Metanephros (tissue), 2 donors: ENCODE results near the gene AGFG2. TPM values are rescaled to one million over a fixed set of nuclear protein-coding genes. Genes with fewer than 3 reads are reported as not detected.

Experiments
- small RNA-seq: library from RNA; depleted of rRNA; stranded (forward); fragments of <200 nt; gene quantifications from one replicate; pipeline ENCODE3, GENCODE V24; 2014; ENCODE audit warnings: low replicate concordance
- total RNA-seq: library from RNA; depleted of rRNA; stranded (reverse); fragments of >200 nt; gene quantifications from one replicate; pipeline ENCODE4 v1.2.3, GENCODE V29; 2014

AGFG2 gene
- total RNA-seq = 13.9 TPM

GRCh38 chr7:100538654-100539435 is at the start of gene AGFG2:
AGFG2 (plus strand) TSS chr7:100539203; CDS start chr7:100539347, 144 bp downstream.

GRCh38 chr7:100573691-100574361 is 34.8 kb downstream of the AGFG2 start, which contains the start of gene SAP25:
SAP25 (minus strand) TSS chr7:100573900; CDS start chr7:100573742, 158 bp downstream.

GRCh38 chr7:100585511-100586265 is 46.7 kb downstream of the AGFG2 start, which contains the start of gene LRCH4:
LRCH4 (minus strand) TSS chr7:100586129; CDS start chr7:100586100, 29 bp downstream.

GRCh38 chr7:100586266-100587025 is 47.4 kb downstream of the AGFG2 start, which contains the start of gene FBXO24:
FBXO24 (plus strand) TSS chr7:100586328; CDS start chr7:100586626, 298 bp downstream.

GRCh38 chr7:100611983-100612729 is 73.2 kb downstream of the AGFG2 start, which contains the start of gene MOSPD3:
MOSPD3 (plus strand) TSS chr7:100612540; CDS start chr7:100612792, 252 bp downstream.

Small RNAs within 50 kb of the gene (small RNA-seq; reads per million reads assigned to genes)
- gene RN7SL416P (not detected), gene SAP25 (not detected)

Other genes with a start within 250 kb of the AGFG2 start
- gene SPDYE3, start 231.5 kb upstream of the AGFG2 start, total RNA-seq = not detected
- 39.7 TPM for gene PILRB, start 181.1 kb upstream of the AGFG2 start, total RNA-seq
- 6.1 TPM for gene PILRA, start 165.7 kb upstream of the AGFG2 start, total RNA-seq
- gene ZCWPW1, start 110.5 kb upstream of the AGFG2 start, total RNA-seq = 2.0 TPM
- 42.0 TPM for gene MEPCE, start 109.4 kb upstream of the AGFG2 start, total RNA-seq
- gene PPP1R35, start 102.7 kb upstream of the AGFG2 start, total RNA-seq = 20.1 TPM
- 0.58 TPM for gene SPACDR, start 74.9 kb upstream of the AGFG2 start, total RNA-seq
- gene TSC22D4, start 60.0 kb upstream of the AGFG2 start, total RNA-seq = 41.9 TPM
- 2.9 TPM for gene NYAP1, start 55.3 kb upstream of the AGFG2 start, total RNA-seq
- 2.7 TPM for gene SAP25, start 34.7 kb downstream of the AGFG2 start, total RNA-seq
- 43.5 TPM for gene LRCH4, start 46.9 kb downstream of the AGFG2 start, total RNA-seq
- gene FBXO24, start 47.1 kb downstream of the AGFG2 start, total RNA-seq = 0.82 TPM
- gene PCOLCE, start 63.2 kb downstream of the AGFG2 start, total RNA-seq = 101 TPM
- gene MOSPD3, start 73.3 kb downstream of the AGFG2 start, total RNA-seq = 15.4 TPM
- 5.3 TPM for gene TFR2, start 102.3 kb downstream of the AGFG2 start, total RNA-seq
- gene ACTL6B, start 117.2 kb downstream of the AGFG2 start, total RNA-seq = not detected
- gene GNB2, start 134.5 kb downstream of the AGFG2 start, total RNA-seq = 209 TPM
- 36.3 TPM for gene GIGYF1, start 155.0 kb downstream of the AGFG2 start, total RNA-seq
- 46.1 TPM for gene POP7, start 166.9 kb downstream of the AGFG2 start, total RNA-seq
- gene EPO, start 181.3 kb downstream of the AGFG2 start, total RNA-seq = not detected
- not detected for gene ZAN, start 194.4 kb downstream of the AGFG2 start, total RNA-seq